ENCODE measurements around the gene ANKRD18B. TPM values are rescaled to one million over a fixed set of nuclear protein-coding genes. Genes with fewer than 3 reads are reported as not detected.
"Not testable (repeated sequence)": the region's sequence is repeated elsewhere in the genome, so short reads cannot be mapped to it uniquely, and the experiment has no call there.

ANKRD18B gene
- total and polyA plus RNA-seq, 4 donors, result not detected

DNA sequence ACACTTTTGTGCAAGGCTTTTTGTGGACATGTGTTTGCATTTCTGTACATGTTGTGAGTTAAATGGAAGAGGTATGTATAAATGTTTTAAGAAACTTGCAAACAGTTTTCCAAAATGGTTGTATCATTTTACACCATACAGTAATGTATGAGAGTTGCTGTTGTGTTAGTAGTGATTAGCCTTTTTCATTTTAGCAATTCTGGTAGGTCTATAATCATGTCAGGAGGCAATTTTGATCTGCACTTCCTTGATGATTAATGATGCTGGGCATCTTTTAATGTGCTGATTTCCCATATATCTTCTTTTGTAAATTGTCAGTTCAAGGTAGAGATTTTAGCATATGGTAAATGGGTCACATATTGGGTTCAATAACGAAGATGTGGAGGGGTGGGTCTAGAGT, 87.3 kb downstream of the ANKRD18B start:
- Histone ChIP-seq H3K9me3 (ENCODE audit: control insufficient read depth, low read length) (peaks cover 8% of the 10 kb centered on the region), H3K36me3 (ENCODE audit: control insufficient read depth in 1 of 2, insufficient read depth in 2 of 2, low read length in 1 of 2) (no peaks in the 10 kb centered on the region), H3K27ac (ENCODE audit: low read depth in 1 of 2, low read length in 2 of 2) (no peak overlapping the region), H3K27me3 (ENCODE audit: control insufficient read depth in 1 of 2, insufficient read depth in 2 of 2, low read length in 1 of 2) (peaks cover 0 to 2% of the 10 kb centered on the region in 2 donors), H3K4me3 (ENCODE audit: low read length in 2 of 2) (no peak overlapping the region), H3K4me1 (ENCODE audit: control insufficient read depth in 1 of 2, insufficient read depth in 2 of 2, low read length in 2 of 2) (no peaks in the 10 kb centered on the region)
- intact Hi-C loops (cut with DNase I), result no loop called here
- no peak for ATAC-seq (ENCODE audit: low FRiP score)
- DNase-seq, result no peak
- WGBS, 2 donors, result 66 to 78% methylated on average over 1 of the region's 1 CpG

DNA sequence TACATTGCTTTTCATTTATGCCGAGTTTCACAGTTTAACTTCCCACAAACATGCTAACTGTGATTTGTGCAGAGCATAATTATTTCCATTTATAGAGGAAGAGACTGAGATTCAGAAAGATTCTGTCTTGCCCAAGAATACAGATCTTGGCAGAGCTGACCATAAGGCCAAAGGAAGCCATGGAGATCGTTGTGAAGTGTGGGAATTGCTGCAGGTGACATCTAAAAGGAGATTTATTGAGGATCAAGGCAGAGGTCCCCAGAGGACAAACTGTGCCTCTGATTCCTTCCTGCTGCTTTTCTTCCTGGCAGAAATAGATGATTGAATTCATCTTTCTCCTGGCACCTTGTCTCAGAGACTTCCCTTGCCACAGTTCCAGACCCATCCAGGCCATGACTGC, 88.4 kb downstream of the ANKRD18B start:
- H3K9me3 ChIP-seq (ENCODE audit: control insufficient read depth, low read length); intact Hi-C loops (cut with DNase I); H3K36me3 ChIP-seq (ENCODE audit: control insufficient read depth in 1 of 2, insufficient read depth in 2 of 2, low read length in 1 of 2); H3K4me3 ChIP-seq (ENCODE audit: low read length in 2 of 2); DNase-seq; H3K27ac ChIP-seq (ENCODE audit: low read depth in 1 of 2, low read length in 2 of 2); ATAC-seq (ENCODE audit: low FRiP score); H3K4me1 ChIP-seq (ENCODE audit: control insufficient read depth in 1 of 2, insufficient read depth in 2 of 2, low read length in 2 of 2); H3K27me3 ChIP-seq (ENCODE audit: control insufficient read depth in 1 of 2, insufficient read depth in 2 of 2, low read length in 1 of 2): not testable (repeated sequence)
- 37 to 61% methylated on average over 2 of the region's 2 CpGs for WGBS, 2 donors

DNA sequence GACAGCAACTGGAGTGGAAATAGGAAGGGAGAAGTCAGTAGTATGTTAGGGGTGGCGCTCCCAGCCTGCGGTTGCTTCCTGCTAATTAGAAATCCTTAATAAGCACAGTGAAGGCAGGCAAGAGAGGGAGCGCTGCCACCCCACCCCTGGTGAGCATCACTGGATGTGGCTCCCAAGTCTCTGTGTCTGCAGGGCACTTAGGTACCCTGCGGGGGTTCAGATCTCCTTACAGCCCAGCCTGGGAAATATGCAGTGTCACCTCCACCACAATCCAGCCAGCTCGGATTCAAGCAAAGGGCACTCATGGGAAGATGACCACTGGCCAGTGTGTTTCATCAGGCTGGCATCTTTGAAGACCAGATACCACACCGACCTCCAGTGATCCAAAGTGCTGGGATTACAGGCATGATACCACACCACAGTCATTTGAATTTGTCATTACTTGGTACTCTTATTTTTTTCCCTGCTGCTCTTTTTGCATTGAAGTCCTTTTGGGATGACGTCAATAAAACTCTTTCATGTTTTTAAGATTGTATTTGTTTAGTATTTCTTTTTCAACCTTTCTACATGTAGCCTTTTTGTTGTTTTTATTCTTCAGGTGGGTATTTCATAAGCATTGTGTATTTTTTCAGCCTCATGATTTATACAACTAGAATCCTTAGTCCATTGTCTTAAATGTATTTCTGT, 90.1 kb downstream of the ANKRD18B start:
- intact Hi-C loops (cut with DNase I), result no loop called here
- no peaks in the 10 kb centered on the region for H3K4me1 ChIP-seq (ENCODE audit: control insufficient read depth in 1 of 2, insufficient read depth in 2 of 2, low read length in 2 of 2)
- peaks cover 8% of the 10 kb centered on the region for H3K9me3 ChIP-seq (ENCODE audit: control insufficient read depth, low read length)
- no peaks in the 10 kb centered on the region for H3K36me3 ChIP-seq (ENCODE audit: control insufficient read depth in 1 of 2, insufficient read depth in 2 of 2, low read length in 1 of 2)
- H3K27me3 ChIP-seq (ENCODE audit: control insufficient read depth in 1 of 2, insufficient read depth in 2 of 2, low read length in 1 of 2), result peaks cover 0 to 2% of the 10 kb centered on the region in 2 donors
- no peak overlapping the region for H3K27ac ChIP-seq (ENCODE audit: low read depth in 1 of 2, low read length in 2 of 2)
- DNase-seq (no peak), ATAC-seq (ENCODE audit: low FRiP score) (no peak)
- no peak overlapping the region for H3K4me3 ChIP-seq (ENCODE audit: low read length in 2 of 2)
- WGBS, 2 donors, result 89 to 90% methylated on average over 7 of the region's 7 CpGs

DNA sequence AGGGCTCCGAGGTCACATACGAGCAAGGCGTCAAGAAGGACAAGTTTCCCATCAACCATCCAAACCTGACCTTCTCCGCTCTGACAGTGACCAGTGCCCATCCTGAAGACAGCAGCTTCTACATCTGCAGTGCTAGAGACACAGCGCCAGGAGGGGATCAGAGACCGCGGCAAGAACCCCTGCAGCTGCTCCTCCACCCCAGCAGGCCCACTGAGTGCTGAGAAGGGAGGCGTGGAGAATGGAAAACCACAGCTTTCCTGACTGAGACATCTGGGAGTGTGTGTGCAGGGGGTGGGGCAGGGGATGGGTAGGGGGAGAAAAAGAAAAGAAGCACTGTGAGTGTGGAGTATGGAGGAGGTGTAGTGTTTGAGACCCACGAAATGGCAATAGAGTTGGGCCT, 94.3 kb downstream of the ANKRD18B start:
- intact Hi-C loops (cut with DNase I); ATAC-seq (ENCODE audit: low FRiP score); H3K4me1 ChIP-seq (ENCODE audit: control insufficient read depth in 1 of 2, insufficient read depth in 2 of 2, low read length in 2 of 2); H3K4me3 ChIP-seq (ENCODE audit: low read length in 2 of 2); H3K36me3 ChIP-seq (ENCODE audit: control insufficient read depth in 1 of 2, insufficient read depth in 2 of 2, low read length in 1 of 2); H3K27ac ChIP-seq (ENCODE audit: low read depth in 1 of 2, low read length in 2 of 2); DNase-seq; H3K9me3 ChIP-seq (ENCODE audit: control insufficient read depth, low read length); H3K27me3 ChIP-seq (ENCODE audit: control insufficient read depth in 1 of 2, insufficient read depth in 2 of 2, low read length in 1 of 2): not testable (repeated sequence)
- WGBS, 2 donors, result 92 to 94% methylated on average over 9 of the region's 9 CpGs

DNA sequence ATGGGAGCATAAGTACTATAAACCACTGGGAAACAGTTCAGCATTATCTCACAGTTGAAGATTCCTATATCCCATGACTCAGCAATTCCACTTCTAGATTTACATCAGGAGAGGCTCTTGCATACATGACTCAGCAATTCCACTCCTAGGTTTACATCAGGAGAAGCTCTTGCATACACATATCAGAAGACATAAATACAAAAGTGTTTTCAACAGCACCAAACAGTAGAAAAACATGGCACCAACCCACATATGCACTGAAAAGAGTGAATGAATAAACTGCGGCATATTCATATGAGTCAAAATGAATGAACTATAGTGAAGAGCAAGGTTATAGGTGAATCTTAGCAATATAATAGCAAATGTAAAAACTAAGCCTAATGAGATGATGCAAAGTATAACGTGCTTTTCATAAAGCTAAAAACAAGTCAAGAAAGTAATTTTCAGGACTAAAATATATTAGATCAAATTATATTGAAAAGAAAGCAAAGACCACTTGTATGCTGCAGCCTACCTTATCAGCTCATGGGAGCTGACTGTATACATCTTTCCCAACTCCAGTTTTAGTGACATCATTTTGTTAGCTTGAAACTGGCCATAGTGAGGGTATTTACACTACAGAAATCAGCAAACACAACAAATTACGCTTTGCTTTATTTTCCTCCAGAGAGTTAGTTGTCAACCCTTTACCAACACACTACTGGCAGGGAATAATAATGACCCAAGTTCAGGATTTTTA, 95.8 kb downstream of the ANKRD18B start:
- Histone ChIP-seq H3K4me3 (ENCODE audit: low read length in 2 of 2) (no peak overlapping the region), H3K9me3 (ENCODE audit: control insufficient read depth, low read length) (no peaks in the 10 kb centered on the region), H3K27ac (ENCODE audit: low read depth in 1 of 2, low read length in 2 of 2) (no peak overlapping the region), H3K4me1 (ENCODE audit: control insufficient read depth in 1 of 2, insufficient read depth in 2 of 2, low read length in 2 of 2) (no peaks in the 10 kb centered on the region), H3K36me3 (ENCODE audit: control insufficient read depth in 1 of 2, insufficient read depth in 2 of 2, low read length in 1 of 2) (no peaks in the 10 kb centered on the region), H3K27me3 (ENCODE audit: control insufficient read depth in 1 of 2, insufficient read depth in 2 of 2, low read length in 1 of 2) (no peaks in the 10 kb centered on the region)
- DNase-seq (no peak), ATAC-seq (ENCODE audit: low FRiP score) (no peak)
- WGBS, 2 donors, result 48 to 77% methylated on average over 3 of the region's 3 CpGs
- intact Hi-C loops (cut with DNase I), result no loop called here

DNA sequence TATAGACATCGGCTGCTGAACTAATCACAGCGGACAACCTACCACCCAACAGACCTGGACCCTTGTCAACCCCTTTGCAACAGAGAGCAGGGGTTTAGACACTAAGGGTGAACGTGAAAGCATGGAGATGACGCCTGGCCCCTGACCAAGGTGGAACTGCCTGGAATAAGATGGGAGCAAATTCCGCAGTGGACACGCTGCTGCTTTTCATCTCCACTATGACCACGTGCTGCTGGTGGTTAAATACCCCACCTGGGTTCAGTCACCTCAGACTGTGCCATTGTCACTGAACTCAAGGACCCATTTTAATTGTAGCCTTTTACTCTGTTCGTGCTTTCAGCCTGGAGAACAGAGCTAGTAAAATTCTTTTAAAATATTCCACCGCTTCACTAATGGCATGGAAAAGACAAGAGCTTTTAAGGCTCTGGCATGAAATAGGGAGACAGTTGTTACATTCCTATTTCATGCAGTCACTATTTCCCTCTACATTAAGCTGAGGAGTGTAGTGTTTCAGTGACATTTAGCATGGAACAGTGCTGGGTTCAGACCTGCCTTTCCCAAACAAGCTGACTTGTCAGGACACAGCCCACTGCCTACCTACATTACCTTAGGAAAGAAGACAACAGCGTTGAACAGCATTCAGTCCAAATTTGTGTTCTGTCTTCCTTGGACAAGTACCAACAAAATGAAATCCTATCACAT, 96.8 kb downstream of the ANKRD18B start:
- whole genome bisulfite sequencing, 2 donors, result 53 to 54% methylated on average over 10 of the region's 10 CpGs
- intact Hi-C loops (cut with DNase I), result no loop called here
- no peak overlapping the region for H3K27ac ChIP-seq (ENCODE audit: low read depth in 1 of 2, low read length in 2 of 2)
- H3K36me3 ChIP-seq (ENCODE audit: control insufficient read depth in 1 of 2, insufficient read depth in 2 of 2, low read length in 1 of 2), result no peaks in the 10 kb centered on the region
- no peaks in the 10 kb centered on the region for H3K9me3 ChIP-seq (ENCODE audit: control insufficient read depth, low read length)
- no peak for ATAC-seq (ENCODE audit: low FRiP score)
- H3K4me1 ChIP-seq (ENCODE audit: control insufficient read depth in 1 of 2, insufficient read depth in 2 of 2, low read length in 2 of 2), result no peaks in the 10 kb centered on the region
- H3K4me3 ChIP-seq (ENCODE audit: low read length in 2 of 2), result no peak overlapping the region
- no peak for DNase-seq
- no peaks in the 10 kb centered on the region for H3K27me3 ChIP-seq (ENCODE audit: control insufficient read depth in 1 of 2, insufficient read depth in 2 of 2, low read length in 1 of 2)

Other genes with a start within 250 kb of the ANKRD18B start
- 10 to 100 TPM; 35.8 to 38.3 TPM for gene NFX1, start 233.7 kb upstream of the ANKRD18B start, total RNA-seq
- 10 to 100 TPM; 21.4 to 23.5 TPM for gene NFX1, start 233.7 kb upstream of the ANKRD18B start, polyA plus RNA-seq
- 1 to 10 TPM; 2.7 to 9.1 TPM for gene AQP7, start 121.7 kb upstream of the ANKRD18B start, total RNA-seq
- 10 to 100 TPM in 1 of 2 donors, 1 to 10 TPM in 1; 1.4 to 12.0 TPM for gene AQP7, start 121.7 kb upstream of the ANKRD18B start, polyA plus RNA-seq
- gene AQP3, start 76.7 kb upstream of the ANKRD18B start, total RNA-seq, result 1 to 10 TPM; 2.8 to 6.0 TPM
- gene AQP3, start 76.7 kb upstream of the ANKRD18B start, polyA plus RNA-seq, result 1 to 10 TPM; 2.8 to 9.3 TPM
- gene NOL6, start 50.3 kb upstream of the ANKRD18B start, total RNA-seq, result 10 to 100 TPM; 20.2 to 24.3 TPM
- gene NOL6, start 50.3 kb upstream of the ANKRD18B start, polyA plus RNA-seq, result 10 to 100 TPM in 1 of 2 donors, 1 to 10 TPM in 1; 5.9 to 26.5 TPM